ENCODE results near the gene NOSIP.

Gene NOSIP

DNA sequence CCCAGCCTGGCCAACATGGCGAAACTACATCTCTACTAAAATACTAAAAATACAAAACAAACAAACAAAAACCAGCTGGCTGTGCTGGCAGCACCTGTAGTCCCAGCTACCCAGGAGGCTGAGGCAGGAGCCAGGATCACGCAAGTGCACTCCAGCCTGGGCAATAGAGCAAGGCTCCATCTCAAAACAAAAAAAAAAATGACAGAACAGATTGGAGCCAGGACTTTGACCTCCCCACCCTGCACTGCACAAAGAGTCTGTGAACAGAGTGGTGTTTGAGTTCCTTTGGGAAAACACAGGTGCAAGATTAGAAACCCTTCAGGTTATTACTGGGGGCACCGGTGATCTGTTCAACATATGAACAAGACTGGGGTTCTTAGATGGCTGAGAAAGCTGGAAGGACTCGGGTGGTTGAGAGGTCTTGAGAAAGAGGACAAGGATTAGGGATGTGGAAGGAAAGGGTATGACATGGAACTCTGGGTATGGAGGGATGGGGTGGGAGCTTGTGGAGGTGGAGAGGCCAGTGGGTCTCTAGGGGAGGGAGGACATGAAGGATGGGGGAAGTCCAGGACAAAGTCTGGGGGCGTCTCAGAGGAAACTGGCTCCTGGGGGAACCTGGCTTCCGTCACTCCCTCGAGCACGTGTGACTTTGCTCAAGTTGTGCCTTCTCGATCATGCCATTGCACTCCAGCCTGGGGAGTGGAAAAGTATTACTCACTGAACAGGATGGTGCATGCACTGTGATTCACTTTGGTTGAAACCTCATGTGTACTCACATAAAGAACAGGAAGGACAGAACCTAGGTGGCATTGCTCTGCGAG lies 26.7 kb downstream of the NOSIP start:
- H3K27ac ChIP-seq = peak overlapping the region; percentile 94
- DNase-seq (ENCODE audit: low read depth, low spot score) = peak; percentile 83

DNA sequence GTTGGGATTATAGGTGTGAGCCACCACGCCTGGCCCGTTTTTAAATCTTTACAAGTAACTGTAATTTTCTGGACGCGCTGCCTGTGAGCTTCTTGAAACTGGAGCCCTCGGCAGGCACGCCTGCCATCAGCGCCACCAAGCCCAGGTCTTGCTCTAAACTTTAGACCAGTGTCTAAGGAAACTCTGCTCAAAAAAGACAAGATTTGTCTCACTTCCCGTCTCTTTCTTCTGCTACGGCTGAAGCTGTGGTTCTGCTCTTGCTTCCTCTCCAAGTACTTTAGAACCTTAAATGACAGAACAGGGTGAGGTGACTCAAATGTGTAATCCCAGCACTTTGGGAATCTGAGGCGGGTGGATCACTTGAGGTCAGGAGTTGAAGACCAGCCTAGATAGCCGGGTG lies 27.6 kb downstream of the NOSIP start:
- no peak overlapping the region for H3K27ac ChIP-seq
- no peak for DNase-seq (ENCODE audit: low read depth, low spot score)

DNA sequence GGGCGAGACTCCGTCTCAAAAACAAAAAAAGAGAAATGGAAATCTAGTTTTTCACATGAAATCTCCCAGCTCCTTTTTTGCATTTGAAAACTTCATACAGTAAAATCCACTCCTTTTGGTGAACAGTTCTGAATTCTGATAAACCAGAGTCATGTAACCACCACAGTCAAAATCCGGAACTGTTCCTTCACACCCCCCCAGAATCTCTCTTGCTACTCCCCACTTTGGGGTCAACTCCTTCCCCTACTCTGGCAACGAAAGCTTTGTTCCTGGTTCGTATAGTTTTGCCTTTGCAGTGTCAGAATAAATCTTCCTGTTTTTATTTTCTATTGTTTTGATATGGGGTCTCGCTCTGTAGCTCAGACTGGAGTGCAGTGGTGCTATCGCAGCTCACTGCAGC lies 28.8 kb downstream of the NOSIP start:
- no peak overlapping the region for H3K27ac ChIP-seq
- no peak for DNase-seq (ENCODE audit: low read depth, low spot score)

DNA sequence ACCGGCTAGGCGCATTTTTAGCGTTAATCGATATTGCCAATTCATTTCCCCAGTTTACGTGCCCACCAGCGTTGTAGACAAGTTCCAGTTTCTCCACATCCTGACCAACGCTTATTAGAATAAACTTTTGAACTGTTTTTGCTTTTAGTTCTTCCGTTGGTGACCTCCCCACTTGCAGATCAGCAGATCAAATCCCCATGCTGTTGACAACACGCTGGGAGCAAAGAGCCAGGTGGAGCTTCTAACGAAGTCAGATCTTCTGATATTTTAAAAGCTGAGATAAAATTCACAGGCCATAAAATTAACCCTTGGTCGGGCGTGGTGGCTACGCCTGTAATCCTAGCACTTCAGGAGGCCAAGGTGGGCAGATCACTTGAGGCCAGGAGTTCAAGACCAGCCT lies 31.3 kb downstream of the NOSIP start:
- no peak for DNase-seq (ENCODE audit: low read depth, low spot score)
- no peak overlapping the region for H3K27ac ChIP-seq

DNA sequence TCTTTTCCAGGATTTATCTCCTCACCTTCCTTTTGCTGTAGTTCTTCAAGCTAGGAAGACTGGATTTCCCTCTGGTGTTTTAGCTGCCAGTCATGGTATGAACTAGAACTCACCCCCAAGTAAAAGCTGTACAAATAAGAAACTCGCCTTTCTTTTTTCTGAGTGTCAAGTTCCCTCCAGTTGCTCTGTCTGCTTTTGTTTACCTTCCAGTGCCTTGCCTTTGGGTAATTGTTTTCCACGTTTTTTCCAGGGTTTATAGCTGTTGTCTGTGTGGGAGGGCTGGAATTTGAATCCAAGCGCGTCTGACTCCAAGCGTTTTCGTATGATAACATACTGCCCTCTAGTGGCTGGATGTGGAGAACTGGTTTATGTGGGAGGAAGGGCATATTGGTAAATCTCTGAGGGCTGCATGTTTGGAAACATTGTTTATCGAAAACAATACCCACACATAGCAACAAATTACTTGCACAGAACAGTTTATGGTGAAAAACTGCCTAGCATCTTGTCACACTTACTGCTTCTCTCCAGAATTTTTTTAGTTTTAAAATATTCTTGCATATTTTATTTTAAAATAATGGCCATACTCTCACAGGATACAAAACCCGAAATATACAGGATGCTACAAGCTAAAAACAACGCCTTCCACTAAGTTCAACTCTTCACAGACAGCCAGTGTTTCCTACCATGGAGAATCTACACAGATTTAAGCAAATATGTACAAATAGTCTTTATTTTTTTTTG lies 33.4 kb downstream of the NOSIP start:
- peak; percentile 18 for DNase-seq (ENCODE audit: low read depth, low spot score)
- no peak overlapping the region for H3K27ac ChIP-seq

DNA sequence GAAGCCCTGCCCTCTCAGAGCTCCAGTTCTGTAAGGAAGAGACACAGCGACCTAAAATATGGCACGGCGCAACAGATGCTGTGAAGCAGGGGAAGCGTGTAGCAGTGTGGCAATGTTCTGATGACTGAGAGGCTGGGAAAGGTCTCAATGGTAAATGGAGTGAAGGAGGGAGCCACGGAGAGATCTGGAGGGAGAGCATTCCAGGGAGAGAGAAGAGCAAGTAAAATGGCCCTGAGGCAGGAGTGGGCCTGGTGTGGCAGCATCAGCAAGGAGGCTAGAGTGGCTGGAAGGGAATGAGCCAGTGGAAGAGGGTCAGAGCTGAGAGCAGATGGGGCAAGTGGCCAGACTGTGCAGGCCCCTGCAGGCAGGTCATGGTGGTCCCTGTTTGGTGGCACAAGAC lies 36.2 kb downstream of the NOSIP start:
- no peak for DNase-seq (ENCODE audit: low read depth, low spot score)

DNA sequence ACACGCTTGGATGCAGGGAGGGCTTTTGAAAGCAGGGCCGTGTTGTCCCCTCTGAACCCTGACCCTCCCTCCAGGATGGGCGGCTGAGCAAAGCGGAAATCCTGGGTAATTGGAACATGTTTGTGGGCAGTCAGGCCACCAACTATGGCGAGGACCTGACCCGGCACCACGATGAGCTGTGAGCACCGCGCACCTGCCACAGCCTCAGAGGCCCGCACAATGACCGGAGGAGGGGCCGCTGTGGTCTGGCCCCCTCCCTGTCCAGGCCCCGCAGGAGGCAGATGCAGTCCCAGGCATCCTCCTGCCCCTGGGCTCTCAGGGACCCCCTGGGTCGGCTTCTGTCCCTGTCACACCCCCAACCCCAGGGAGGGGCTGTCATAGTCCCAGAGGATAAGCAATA lies 37.3 kb downstream of the NOSIP start:
- H3K27ac ChIP-seq = no peak overlapping the region
- DNase-seq (ENCODE audit: low read depth, low spot score) = no peak

More for the DNA sequence above, 36.2 kb downstream of the NOSIP start:
- no peak overlapping the region for H3K27ac ChIP-seq

DNA sequence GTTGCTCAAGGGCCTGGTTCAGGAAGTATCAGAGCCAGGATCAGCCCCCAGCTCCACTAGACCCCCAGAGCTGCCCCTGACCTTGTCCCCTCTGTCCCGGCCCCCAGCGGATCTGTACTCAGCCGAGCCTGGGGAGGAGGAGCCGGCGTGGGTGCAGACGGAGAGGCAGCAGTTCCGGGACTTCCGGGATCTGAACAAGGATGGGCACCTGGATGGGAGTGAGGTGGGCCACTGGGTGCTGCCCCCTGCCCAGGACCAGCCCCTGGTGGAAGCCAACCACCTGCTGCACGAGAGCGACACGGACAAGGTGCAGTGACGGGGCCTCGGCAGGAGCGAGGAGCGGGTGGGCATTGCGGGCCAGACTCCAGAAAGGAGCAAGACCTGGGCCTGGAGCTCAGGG lies 37.9 kb downstream of the NOSIP start:
- no peak overlapping the region for H3K27ac ChIP-seq
- no peak for DNase-seq (ENCODE audit: low read depth, low spot score)

DNA sequence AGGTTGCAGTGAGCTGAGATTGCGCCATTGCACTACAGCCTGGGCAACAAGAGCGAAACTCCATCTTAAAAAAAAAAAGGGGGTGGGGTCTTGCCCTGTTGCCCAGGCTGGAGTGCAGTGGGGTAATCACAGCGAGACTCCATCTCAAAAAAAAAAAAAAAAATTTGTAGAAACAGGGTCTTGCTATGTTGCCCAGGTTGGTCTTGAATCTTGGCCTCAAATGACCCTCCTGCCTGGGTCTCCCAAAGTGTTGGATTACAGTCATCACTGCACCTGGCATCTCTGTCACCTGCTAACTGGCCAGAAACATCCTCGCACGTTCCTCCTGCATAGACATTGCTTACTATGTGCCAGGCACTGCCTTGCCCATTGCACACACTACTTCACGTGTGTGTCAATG lies 38.4 kb downstream of the NOSIP start:
- no peak for DNase-seq (ENCODE audit: low read depth, low spot score)
- H3K27ac ChIP-seq = no peak overlapping the region

DNA sequence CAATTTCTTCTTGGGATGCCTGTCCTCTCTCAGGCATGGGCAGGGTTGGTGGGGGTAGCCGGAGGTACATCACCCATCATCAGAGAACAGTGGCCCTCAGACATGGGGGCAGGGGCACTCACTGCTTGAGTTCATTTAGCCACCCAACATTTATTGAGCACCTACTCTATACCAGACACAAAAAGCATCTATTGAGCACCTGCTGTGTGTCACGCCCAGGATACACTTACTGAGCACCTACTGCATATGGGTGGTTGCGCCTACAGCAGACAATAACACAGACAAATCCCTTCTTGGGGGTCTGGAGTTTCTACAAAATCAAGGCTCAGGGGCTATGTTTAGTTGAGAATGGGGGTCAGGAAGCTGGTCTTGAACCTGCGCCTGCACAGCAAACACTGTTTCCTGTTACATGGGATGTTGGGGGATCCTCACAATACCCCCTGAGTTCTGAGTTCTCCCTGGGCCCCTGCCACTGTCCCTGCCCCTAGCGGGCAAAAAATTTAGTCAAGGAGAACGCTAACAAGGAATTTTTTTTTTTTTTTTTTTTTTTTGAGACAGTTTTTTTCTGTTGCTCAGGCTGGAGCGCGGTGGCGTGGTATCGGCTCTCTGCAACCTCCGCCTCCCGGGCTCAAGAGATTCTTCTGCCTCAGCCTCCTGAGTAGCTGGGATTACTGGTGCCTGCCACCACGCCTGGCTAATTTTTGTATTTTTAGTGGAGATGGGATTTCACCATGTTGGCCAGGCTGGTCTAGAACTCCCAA lies 41.0 kb downstream of the NOSIP start:
- DNase-seq (ENCODE audit: low read depth, low spot score) = no peak
- H3K27ac ChIP-seq = no peak overlapping the region

DNA sequence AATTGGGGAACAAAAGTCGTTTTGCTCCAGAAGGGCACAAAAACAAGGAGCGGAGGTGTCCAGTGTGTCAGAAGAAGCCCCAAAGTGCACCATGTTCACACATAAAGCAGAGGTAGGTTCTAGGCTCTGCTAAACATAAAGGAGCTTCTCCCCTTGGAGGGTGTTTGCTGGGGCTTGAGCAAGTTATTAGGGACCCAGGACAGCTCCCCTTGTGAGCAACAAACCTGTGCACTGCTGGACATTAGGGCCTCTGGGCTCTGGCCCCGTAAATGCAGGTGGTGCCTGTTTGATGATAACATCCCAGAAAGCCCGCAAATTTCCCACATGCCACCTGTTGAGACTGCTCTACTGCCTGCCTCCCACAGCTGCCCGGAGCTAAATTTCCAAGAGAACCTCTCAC lies 41.7 kb downstream of the NOSIP start:
- no peak overlapping the region for H3K27ac ChIP-seq
- DNase-seq (ENCODE audit: low read depth, low spot score) = no peak

DNA sequence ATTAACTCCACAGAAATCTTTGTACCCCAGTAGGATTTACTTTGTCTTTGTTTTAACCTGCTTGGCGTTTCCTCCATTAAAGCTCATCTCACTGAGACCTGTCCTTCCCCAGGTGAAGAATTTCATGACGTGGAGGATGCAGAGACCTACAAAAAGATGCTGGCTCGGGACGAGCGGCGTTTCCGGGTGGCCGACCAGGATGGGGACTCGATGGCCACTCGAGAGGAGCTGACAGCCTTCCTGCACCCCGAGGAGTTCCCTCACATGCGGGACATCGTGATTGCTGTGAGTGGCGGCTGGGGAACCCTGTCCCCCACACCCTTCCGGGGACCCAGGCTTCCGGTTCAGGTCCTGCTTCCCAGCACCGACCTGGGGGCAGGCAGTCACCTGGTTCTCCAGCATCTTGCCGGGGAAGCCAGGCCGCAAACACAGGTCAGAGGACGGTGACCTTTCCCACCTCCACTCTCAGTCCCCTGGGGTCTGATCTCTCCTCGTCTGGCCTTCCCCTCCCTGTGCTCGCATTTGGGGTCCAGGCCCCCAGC lies 43.4 kb downstream of the NOSIP start:
- H3K27ac ChIP-seq = no peak overlapping the region
- DNase-seq (ENCODE audit: low read depth, low spot score) = no peak

DNA sequence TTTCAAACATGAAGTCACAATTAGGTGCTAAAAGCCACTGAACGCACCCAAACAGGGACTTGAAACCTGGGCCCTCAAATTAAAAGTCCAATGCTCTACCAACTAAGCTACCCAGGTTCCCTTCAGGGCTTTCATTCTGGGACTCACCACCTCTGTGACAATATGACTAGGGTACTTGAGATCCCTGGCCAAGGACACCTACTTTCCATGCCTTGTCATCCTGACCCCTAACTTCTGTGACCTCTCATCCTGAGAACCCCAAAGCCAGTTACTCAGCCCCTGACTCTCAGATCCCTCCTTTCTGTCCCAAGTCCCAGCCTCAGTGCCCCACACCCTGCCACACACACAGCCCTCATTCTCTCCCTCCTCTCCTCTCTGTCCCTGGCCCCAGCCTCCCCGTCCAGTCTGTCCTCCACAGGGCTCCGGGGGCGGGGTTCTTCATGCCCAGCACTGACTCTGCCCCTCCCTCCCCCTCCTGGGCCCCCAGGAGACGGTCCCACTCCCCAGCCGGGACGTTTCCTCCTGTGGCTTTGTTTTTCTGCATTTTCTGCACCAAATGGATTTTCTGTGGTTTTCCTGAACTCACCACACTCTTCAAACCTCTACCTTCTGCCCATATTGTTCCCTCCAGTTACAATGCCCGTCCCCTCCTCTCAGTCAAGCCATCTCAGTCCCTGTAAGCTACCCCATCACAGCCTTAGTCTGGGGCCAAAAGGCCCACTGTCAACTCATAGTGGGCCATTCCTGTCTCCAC lies 45.5 kb downstream of the NOSIP start:
- DNase-seq (ENCODE audit: low read depth, low spot score) = no peak
- no peak overlapping the region for H3K27ac ChIP-seq

DNA sequence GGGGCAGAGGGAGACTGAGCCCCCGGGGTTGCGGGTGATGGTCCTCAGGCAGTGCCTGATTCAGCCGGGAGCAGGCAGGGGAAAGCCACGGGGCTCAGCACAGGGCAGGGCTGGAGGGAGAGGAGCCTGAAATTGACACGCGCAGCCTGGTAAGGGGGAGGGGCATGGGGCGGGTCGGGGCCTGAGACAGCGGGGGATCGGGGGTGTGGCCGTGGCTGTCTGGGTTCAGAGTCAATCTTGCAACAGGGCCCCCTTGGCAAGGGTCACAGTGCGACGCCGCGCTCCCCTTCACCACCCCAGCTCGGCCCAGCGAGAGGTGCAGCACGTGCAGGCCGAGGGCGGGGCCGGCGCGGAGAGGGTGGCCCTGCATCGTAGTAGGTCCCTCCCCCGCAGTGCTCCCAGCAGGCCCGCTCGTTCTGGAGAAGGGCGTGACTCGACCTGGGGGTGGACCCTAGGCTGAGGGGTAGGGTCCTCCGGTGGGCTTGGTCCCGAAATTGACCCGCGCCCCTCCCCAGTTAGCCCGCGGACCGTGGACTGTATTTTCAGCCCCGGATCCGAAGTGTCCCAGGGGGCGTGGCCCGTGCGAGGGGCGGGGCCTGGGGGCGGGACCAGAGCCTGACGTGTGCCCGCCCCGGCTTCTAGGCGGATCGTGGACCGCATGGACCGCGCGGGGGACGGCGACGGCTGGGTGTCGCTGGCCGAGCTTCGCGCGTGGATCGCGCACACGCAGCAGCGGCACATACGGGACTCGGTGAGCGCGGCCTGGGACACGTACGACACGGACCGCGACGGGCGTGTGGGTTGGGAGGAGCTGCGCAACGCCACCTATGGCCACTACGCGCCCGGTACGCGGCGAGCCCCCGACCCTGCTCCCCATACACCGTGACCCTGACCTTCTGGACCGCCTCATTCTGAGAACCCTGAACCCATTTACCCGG lies 46.5 kb downstream of the NOSIP start:
- DNase-seq (ENCODE audit: low read depth, low spot score) = no peak
- H3K27ac ChIP-seq = no peak overlapping the region

DNA sequence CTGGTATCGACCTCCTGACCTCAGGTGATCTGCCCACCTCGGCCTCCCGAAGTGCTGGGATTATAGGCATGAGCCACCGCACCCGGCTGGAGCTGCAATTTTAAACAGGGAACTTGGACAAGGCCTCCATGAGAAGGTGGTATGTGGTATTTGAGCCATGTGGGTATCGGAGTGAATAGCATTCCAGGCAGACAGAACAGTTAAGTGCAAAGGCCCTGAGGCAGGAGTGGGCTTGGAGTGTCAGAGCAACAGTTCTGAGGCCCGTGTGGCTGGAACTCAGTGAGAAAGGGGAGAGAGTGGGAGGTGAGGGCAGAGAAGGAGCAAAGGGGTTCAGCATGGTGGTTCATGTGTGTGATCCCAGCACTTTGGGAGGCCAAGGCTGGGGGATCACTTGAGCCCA lies 49.6 kb downstream of the NOSIP start:
- H3K27ac ChIP-seq = no peak overlapping the region
- DNase-seq (ENCODE audit: low read depth, low spot score) = no peak

DNA sequence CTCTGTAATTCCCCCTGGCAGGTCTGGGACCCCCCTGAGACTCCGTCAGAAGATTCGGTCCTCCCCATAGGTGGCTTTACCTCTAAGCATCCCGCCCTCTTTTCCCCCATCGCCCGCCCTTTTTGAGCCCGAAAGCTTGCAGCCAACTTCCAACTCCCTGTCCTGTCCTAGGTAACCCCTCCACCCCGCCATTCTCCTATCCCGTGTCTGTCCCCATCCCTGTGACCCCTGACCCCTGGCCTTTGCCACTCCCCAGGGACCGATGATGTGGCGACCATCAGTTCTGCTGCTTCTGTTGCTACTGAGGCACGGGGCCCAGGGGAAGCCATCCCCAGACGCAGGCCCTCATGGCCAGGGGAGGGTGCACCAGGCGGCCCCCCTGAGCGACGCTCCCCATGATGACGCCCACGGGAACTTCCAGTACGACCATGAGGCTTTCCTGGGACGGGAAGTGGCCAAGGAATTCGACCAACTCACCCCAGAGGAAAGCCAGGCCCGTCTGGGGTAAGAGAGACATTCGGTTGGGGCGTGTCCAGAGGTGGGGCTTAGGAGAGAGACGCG lies 52.1 kb downstream of the NOSIP start:
- H3K27ac ChIP-seq = no peak overlapping the region
- no peak for DNase-seq (ENCODE audit: low read depth, low spot score)

DNA sequence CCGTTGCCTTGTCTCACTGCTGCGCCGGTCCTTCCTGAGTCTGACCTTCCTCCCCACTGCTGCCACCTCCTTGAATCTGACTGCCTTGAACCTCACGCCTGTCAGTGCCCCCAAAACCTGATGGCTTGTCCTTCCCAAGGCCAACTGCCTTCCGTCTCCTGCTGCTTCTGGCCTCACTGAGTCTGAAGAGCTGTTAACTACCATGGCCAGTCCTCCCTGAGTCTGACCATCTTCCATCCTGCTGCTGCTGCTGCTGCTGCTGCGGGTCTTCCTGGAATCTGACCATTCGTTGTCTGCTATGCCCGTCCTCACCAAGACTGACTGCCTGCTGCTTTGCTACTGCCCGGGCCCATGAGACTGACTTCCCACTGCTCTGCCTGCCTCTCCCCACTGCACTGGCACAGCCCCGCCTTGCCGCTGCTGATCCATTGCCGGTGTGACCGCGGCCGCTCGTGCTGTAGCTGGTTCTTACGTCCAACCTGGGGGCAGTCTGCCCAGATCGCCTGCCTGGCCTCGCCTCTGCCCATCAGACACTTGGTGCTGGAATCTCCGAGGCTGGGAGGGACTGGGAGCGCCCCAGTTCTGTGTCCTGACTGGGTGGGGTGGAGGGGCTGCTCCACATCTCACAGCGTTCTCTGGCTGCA lies 55.4 kb downstream of the NOSIP start:
- H3K27ac ChIP-seq = no peak overlapping the region
- DNase-seq (ENCODE audit: low read depth, low spot score) = no peak

DNA sequence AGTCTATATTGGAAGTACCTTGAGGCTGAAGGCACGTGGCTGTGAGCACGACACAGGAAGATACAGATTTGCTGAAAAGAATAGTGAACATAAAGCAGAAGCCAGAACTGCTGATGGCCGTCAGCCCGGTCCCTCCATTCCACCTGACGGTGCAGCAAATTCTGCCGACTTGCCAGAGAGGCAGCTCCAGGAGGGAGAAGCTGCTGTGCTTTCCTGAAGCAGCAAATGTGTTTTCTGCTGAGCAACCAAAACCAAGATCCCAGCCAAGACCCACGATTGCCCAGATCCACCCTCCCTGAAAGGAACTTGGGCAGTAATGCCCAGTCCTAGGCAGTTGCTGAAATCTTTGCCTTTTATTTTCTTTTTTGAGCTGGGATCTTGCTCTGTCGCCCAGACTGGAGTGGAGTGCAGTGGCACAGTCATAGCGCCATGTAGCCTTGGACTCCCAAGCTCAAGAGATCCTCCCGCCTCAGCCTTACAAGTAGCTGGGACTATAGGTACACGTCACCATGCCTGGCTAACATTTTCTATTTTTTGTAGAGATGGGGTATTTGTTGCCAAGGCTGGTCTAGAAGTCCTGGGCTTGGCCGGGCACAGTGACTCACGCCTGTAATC lies 59.5 kb downstream of the NOSIP start:
- no peak for DNase-seq (ENCODE audit: low read depth, low spot score)
- H3K27ac ChIP-seq = no peak overlapping the region
